ENCODE measurements around the gene BEST2.
"Not testable (repeated sequence)": the region's sequence is repeated elsewhere in the genome, so short reads cannot be mapped to it uniquely, and the experiment has no call there.

The BEST2 gene

DNA sequence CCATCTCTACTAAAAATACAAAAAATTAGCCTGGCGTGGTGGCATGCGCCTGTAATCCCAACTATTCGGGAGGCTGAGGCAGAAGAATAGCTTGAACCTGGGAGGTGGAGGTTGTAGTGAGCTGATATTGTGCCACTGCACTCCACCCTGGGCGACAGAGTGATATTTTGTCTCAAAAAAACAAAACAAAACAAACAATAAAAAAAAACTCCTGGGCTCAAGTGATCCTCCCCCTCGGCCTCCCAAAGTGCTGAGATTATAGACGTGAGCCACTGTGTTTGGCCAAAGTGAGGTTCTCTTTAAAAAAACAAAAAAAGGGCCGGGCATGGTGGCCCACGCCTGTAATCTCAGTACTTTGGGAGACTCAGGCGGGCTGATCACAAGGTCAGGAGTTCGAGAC lies 35.9 kb downstream of the BEST2 start:
- DNase-seq (ENCODE audit: low read depth, low spot score) = no peak

- DNase-seq (ENCODE audit: low read depth, low spot score) = no peak
Observed at GRCh38 chr19:12788042-12788681, 36.6 kb downstream of the BEST2 start.

DNA sequence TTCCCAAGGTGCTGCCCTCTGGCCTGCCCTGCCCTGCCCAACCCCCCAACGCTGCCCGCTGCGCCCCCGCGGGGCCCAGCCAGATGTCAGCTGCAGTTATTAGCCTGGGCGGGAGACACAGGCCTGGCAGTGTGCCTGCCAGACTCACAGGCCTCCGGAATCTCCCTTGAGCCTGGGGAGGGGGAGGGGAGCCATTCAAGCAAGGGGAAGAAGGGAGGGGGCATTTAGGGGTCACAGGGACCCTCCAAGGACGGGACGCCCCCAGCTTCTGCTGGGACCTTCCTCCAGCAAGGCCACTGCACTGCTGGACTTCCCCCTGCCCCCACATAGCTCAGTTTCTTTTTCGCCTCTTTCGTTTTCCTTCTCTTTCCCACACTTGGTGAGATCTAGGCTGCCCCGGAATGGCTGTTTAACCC lies 37.1 kb downstream of the BEST2 start:
- no peak for DNase-seq (ENCODE audit: low read depth, low spot score)

GRCh38 chr19:12789098-12789903 lies 37.7 kb downstream of the BEST2 start:
- DNase-seq (ENCODE audit: low read depth, low spot score) = no peak

- no peak for DNase-seq (ENCODE audit: low read depth, low spot score)
Observed at GRCh38 chr19:12789904-12790619, 38.5 kb downstream of the BEST2 start.

GRCh38 chr19:12790628-12791344 lies 39.2 kb downstream of the BEST2 start:
- DNase-seq (ENCODE audit: low read depth, low spot score) = no peak

GRCh38 chr19:12791345-12792050 lies 39.9 kb downstream of the BEST2 start, which contains the start of gene JUNB:
Gene JUNB, plus strand, starts transcription at chr19:12791486. Its CDS starts 286 bp downstream, at chr19:12791772.
- no peak for DNase-seq (ENCODE audit: low read depth, low spot score)

- no peak for DNase-seq (ENCODE audit: low read depth, low spot score)
Observed at GRCh38 chr19:12792051-12792852, 40.7 kb downstream of the BEST2 start.

GRCh38 chr19:12792853-12793289 lies 41.3 kb downstream of the BEST2 start:
- no peak for DNase-seq (ENCODE audit: low read depth, low spot score)

GRCh38 chr19:12793290-12794195 lies 42.0 kb downstream of the BEST2 start:
- no peak for DNase-seq (ENCODE audit: low read depth, low spot score)

DNA sequence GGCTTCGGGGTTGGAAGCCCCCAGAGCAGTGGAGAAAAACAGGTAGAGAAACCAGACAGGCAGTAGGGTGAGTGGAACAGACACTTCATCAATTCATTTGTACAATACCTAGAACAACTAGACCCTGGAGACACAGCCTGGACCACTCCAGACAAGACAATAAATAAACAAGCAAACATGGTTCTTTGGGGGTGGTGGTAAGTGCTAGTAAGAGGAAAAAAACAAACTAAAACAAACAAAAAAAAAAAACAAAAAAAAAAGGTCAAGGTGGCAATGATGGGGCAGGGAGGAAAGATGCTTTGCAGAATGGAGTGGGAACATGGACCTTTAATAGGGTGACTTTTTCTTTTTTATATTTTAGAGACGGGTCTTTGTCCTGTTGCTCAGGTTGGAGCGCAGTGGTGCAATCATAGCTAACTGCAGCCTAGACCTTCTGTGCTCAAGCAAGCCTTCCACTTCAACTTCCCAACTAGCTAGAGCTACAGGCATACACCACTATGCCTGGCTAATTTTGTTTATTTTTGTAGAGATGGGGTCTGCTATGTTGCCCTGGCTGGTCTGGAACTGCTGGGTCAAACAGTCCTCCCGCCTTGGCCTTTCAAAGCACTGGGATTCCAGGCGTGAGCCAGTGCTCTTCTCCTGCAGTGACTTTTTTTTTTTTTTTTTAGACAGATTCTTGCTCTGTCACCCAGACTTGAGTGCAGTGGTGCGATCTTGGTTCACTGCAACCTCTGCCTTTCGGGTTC lies 42.8 kb downstream of the BEST2 start:
- no peak for DNase-seq (ENCODE audit: low read depth, low spot score)

DNA sequence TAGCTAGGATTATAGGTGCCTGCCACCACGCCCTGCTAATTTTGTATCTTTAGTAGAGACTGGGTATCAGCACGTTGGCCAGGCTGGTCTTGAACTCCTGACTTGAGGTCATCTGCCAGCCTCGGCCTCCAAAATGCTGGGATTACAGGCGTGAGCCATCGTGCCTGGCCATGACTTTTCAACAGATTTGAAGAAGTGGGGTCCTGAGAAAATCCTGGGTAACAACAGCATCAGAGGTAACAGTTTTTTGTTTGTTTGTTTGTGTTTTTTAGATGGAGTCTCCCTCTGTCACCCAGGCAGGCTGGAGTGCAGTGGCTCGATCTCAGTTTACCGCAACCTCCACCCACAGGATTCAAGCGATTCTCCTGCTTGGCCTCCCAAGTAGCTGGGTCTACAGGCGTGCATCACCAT lies 43.4 kb downstream of the BEST2 start:
- no peak for DNase-seq (ENCODE audit: low read depth, low spot score)

DNA sequence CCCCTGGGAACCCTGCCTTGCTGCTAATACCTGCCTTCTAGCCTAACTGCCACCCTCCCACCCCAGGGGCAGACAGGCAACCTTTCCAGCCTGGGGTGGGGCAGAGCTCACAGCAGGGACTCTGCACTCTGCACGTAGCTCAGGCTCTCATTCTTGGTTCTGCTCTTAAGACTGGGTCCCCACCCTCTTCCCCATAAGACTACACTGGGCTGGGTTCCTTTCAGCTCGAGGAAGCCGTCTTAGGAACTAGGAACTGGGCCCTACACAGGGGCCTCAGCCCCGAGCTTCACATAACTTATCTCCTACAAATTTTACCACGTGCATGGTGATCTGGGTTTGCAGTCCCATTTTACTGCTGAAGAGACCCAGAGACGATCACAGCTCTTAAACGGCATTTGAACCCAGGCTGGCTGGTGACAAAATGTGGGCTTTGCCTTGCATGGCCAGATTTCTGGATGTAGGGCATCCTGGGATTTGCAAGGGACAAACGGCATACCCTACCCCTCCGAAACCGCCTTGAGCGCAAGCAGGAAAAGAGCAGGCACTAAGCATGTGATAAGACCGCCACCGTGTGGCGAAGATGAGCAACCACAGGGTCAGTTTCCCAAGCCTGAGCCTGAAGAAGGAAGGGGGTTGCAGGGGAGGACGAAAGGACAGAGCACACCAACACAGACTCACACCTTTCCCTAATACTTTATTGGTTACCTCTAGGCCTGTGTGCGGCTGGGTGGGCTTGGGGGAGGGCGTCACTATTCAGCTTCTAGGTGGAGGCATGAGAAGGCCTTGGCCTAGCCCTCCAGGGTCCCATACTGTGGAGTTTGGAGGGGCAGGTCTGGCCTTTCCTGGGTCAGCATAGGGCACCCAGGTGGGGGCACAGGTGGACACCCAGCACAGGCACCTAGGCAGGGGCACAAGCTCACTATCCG lies 44.8 kb downstream of the BEST2 start:
- no peak for DNase-seq (ENCODE audit: low read depth, low spot score)

DNA sequence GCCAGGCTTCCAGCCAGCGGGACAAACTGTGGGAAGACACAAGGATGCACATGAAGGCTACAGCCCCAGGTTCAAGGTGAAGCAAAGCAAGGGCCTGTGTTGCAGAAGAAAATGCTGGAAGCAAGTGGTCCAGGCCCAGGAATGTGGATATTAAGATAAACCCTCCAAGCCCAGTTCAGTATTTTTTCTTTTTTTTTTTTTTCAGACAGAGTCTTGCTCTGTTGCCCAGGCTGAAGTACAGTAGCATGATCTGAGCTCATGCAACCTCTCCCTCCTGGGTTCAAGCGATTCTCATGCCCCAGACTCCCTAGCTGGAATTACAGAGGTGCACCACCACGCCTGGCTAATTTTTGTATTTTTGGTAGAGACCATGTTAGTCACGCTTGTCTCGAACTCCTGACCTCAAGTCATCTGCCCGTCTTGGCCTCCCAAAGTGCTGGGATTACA lies 45.6 kb downstream of the BEST2 start:
- DNase-seq (ENCODE audit: low read depth, low spot score) = no peak

DNA sequence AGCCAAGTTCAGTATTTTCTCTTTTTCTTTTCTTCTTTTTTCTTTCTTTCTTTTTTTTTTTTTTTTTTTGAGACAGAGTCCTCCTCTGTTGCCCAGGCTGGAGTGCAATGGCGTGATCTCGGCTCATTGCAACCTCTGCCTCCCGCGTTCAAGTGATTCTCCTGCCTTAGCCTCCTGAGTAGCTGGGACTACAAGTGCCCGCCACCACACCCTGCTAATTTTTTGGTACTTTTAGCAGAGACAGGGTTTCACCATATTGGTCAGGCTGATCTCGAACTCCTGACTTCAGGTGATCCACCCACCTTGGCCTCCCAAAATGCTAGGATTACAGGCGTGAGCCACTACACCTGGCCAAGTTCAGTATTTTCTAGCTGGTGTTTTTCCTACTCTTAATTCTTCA lies 46.0 kb downstream of the BEST2 start:
- DNase-seq (ENCODE audit: low read depth, low spot score) = not testable (repeated sequence)

DNA sequence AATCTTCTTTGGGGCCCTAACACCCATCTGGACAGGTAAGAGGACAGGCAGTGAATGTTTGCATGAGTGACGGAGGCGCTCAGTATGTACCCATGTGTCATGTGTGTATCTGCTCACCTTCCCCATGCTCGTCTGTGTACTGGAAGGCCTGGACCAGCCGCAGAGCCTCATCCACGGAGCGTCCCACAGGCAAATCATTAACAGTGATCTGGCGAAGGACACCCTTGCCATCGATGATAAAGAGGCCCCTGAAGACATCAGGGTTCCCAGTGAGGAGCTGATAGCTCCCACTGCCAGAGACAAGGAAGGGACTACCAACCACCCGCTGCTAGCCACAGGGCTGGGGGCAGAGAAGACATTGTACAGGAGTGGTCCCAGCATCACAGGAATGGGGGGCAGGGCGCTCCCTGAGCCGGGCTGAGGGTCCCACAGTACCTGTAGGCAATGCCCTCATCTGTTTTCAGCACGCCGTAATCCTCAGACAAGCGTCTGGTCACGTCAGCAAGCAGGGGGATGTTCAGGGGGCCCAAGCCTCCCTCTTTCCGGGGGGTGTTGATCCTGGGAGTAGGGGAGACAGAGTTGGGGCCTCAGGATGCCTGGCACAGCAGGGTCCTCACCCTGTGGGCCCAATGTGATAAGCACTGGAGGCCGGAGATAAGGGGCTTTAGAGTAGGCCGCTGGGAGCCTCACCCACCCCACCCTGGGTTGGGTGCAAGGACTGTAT lies 48.3 kb downstream of the BEST2 start:
- no peak for DNase-seq (ENCODE audit: low read depth, low spot score)

- DNase-seq (ENCODE audit: low read depth, low spot score) = no peak
Observed at GRCh38 chr19:12800466-12800770, 48.8 kb downstream of the BEST2 start.
